GM06990 (cell line): ENCODE measurements around the gene CASP14.
"Not testable (repeated sequence)": the region's sequence is repeated elsewhere in the genome, so short reads cannot be mapped to it uniquely, and the experiment has no call there.

Experiments used
- DNase-seq: peaks from one replicate; pipeline ENCODE4 v3.0.0-alpha.2; 2011; ENCODE audit not compliant: insufficient read length; ENCODE audit errors: extremely low read depth
- H3K27me3 ChIP-seq: replicated peaks from 2 replicates; pipeline ENCODE4 v1.6.0; 2011; ENCODE audit warnings: low read length; ENCODE audit not compliant: control insufficient read depth, insufficient read depth
- H3K36me3 ChIP-seq: 2 replicates; pipeline ENCODE4 v1.5.1; 2011; ENCODE audit warnings: low read length; ENCODE audit not compliant: control insufficient read depth, insufficient read depth
- H3K4me3 ChIP-seq: replicated peaks from 2 replicates; pipeline ENCODE4 v1.5.1; 2011; ENCODE audit warnings: low read depth, mild to moderate bottlenecking, control low read depth, low read length
- CTCF ChIP-seq: IDR thresholded peaks from 2 replicates; pipeline ENCODE4 v1.5.1; 2011; ENCODE audit warnings: low read length, control low read depth, mild to moderate bottlenecking, inconsistent platforms; ENCODE audit not compliant: insufficient read depth, poor library complexity, severe bottlenecking

CASP14 gene, protein sequence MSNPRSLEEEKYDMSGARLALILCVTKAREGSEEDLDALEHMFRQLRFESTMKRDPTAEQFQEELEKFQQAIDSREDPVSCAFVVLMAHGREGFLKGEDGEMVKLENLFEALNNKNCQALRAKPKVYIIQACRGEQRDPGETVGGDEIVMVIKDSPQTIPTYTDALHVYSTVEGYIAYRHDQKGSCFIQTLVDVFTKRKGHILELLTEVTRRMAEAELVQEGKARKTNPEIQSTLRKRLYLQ

GRCh38 chr19:15048885-15049541 lies at the start of gene CASP14:
CASP14 (plus strand) TSS chr19:15049480; CDS start chr19:15052252, 2,772 bp downstream.
- TF ChIP-seq CTCF = no peak
- DNase-seq = no peak
- Histone ChIP-seq H3K36me3 (no peaks in the 10 kb centered on the region), H3K4me3 (no peak within 1 kb of the TSS), H3K27me3 (no peaks in the 10 kb centered on the region; the same call in 1 of the 2 replicates)

DNA sequence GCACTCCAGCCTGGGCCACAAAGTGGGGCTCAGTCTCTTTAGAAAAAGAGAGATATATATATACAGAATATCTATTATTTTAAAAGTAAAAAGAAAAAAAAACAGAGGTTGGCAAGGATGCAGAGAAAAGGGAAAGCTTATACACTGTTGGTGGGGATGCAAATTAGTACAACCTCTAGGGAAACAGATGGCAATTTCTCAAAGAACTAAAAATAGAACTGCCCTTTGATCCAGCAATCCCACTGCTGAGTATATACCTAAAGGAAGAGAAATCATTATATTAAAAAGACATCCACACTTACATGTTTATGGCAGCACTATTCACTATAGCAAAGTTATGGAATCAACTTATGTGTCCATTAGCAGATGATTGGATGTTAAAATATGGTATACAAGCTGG lies 41.0 kb upstream of the CASP14 start:
- TF ChIP-seq CTCF = no peak
- Histone ChIP-seq H3K27me3 (no peaks in the 10 kb centered on the region), H3K4me3 (no peak overlapping the region), H3K36me3 (no peaks in the 10 kb centered on the region)
- DNase-seq = no peak

GRCh38 chr19:15010501-15011300 lies 38.6 kb upstream of the CASP14 start:
- DNase-seq = no peak
- Histone ChIP-seq H3K36me3 (no peaks in the 10 kb centered on the region), H3K27me3 (no peaks in the 10 kb centered on the region), H3K4me3 (no peak overlapping the region)
- TF ChIP-seq CTCF = no peak

DNA sequence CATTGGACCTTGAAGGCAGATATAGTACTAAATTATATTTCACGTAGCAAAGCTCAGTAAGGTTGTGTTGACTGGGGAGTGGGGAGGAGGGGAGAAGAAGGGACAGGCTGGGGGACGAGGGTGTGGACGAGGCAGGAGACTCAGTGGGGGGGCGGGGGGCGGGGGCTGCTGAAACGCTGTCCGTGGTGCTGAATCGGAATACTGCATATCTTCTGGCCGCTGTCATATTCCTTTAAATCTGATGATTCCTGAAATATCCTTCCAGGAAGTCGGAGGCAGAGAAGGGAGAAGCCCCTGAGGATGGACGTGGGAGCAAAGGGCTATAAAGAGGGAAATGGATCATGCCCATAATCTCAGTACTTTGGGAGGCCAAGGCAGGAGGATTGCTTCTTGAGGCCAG lies 34.7 kb upstream of the CASP14 start:
- no peak for DNase-seq
- Histone ChIP-seq H3K36me3 (no peaks in the 10 kb centered on the region), H3K4me3 (no peak overlapping the region), H3K27me3 (no peaks in the 10 kb centered on the region)
- no peak for TF ChIP-seq CTCF

GRCh38 chr19:15015946-15016542 lies 33.2 kb upstream of the CASP14 start:
- Histone ChIP-seq H3K4me3 (no peak overlapping the region), H3K27me3 (no peaks in the 10 kb centered on the region), H3K36me3 (no peaks in the 10 kb centered on the region)
- TF ChIP-seq CTCF = no peak
- DNase-seq = no peak

- not testable (repeated sequence) for H3K36me3 ChIP-seq, H3K27me3 ChIP-seq, DNase-seq, H3K4me3 ChIP-seq
Observed at GRCh38 chr19:15018836-15019235, 30.4 kb upstream of the CASP14 start.
